Mesothelial cell of epicardium (in vitro differentiated cells): ENCODE results near the gene GRM4. TPM values are rescaled to one million over a fixed set of nuclear protein-coding genes. Genes with fewer than 3 reads are reported as not detected.

Experiments used
- DNase-seq, 2 experiments: peaks; one replicate each; pipeline ENCODE4 v3.0.0; 2021; ENCODE audit warnings: low spot score in 2 of 2; ENCODE audit not compliant: unreplicated experiment in 2 of 2
- H3K27ac Mint-ChIP-seq: 2 replicates; pipeline ENCODE4 v1.8.0; 2021; ENCODE audit warnings: mixed read lengths
- H3K27me3 Mint-ChIP-seq: 2 replicates; pipeline ENCODE4 v1.8.0; 2021; ENCODE audit warnings: low read depth, mixed read lengths
- H3K36me3 Mint-ChIP-seq: 2 replicates; pipeline ENCODE4 v1.8.0; 2021; ENCODE audit warnings: mixed read lengths
- H3K4me1 Mint-ChIP-seq: 2 replicates; pipeline ENCODE4 v1.8.0; 2021; ENCODE audit warnings: mixed read lengths
- H3K4me3 Mint-ChIP-seq: 2 replicates; pipeline ENCODE4 v1.8.0; 2021; ENCODE audit warnings: mild to moderate bottlenecking, moderate library complexity, mixed read lengths
- H3K9me3 Mint-ChIP-seq: 2 replicates; pipeline ENCODE4 v1.8.0; 2021; ENCODE audit warnings: mixed read lengths
- total RNA-seq: library from RNA; stranded (reverse); gene quantifications from 3 replicates; pipeline ENCODE4 v1.2.1, GENCODE V29; 2021
- TF ChIP-seq, protein P1 (sequence below): fragments of 200-600 bp; sonication (generic); IDR thresholded peaks from one replicate; pipeline ENCODE4 v1.5.0; 2021; ENCODE audit warnings: antibody characterized with exemption; ENCODE audit not compliant: unreplicated experiment

Gene GRM4
- total RNA-seq, 1 donor from 2014 or later: 0.22 TPM

DNA sequence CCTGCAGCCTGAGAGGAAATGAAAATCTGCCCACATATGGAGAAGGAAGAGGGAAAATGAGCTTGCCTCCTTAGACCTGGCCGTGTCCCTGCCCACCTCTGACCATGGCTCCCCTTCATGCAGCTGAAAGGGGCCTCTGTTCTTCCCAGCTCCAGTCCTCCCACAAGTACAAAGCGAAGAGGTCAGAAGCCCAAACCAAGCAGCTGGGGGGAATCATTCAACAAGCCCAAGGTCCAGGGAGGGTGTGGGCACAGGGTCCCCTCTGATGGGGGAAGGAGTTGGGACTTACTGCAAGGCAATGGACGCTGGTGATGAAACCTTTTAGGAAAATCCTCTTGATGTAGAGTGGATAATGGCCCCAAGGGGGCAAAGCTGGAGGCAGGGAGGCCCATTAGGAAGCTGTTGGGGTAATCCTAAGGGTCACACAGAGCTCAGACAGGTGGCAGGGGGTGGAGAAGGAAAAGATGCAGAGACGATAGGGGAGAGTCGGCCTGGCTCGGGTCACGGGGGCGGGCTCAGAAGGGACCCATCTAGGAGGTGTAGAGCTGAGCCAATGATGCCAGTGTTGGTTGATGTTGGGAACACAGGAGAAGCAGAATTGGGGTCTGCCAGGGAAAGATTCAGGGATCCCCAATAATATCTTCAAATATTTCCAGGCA is 16.1 kb upstream of the GRM4 start:
- Mint-ChIP-seq H3K36me3 (no peaks in the 10 kb centered on the region), H3K27me3 (peaks cover 17% of the 10 kb centered on the region), H3K4me3 (no peak overlapping the region), H3K4me1 (no peaks in the 10 kb centered on the region), H3K9me3 (peaks cover 14% of the 10 kb centered on the region), H3K27ac (no peak overlapping the region)
- no peak for DNase-seq
- TF ChIP-seq, protein P1, sequence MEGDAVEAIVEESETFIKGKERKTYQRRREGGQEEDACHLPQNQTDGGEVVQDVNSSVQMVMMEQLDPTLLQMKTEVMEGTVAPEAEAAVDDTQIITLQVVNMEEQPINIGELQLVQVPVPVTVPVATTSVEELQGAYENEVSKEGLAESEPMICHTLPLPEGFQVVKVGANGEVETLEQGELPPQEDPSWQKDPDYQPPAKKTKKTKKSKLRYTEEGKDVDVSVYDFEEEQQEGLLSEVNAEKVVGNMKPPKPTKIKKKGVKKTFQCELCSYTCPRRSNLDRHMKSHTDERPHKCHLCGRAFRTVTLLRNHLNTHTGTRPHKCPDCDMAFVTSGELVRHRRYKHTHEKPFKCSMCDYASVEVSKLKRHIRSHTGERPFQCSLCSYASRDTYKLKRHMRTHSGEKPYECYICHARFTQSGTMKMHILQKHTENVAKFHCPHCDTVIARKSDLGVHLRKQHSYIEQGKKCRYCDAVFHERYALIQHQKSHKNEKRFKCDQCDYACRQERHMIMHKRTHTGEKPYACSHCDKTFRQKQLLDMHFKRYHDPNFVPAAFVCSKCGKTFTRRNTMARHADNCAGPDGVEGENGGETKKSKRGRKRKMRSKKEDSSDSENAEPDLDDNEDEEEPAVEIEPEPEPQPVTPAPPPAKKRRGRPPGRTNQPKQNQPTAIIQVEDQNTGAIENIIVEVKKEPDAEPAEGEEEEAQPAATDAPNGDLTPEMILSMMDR: no peak

DNA sequence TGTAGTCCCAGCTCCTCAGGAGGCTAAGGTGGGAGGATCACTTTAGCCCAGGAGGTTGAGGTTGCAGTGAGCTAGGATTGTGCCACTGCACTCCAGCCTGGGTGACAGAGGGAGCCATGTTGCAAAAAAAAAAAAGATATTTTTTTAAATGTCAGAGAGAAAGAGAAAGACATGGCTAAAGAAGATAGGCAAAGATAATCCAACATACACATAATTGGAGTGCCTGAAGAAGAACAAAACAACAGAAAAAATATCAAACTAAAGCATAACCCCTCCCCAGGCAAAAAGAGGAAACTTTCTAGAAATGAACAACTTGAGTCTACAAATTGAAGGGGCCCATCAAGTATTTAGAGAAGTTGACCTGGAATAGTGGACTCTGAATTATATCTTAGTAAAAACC is 14.0 kb upstream of the GRM4 start:
- peaks cover 4% of the 10 kb centered on the region for H3K9me3 Mint-ChIP-seq
- TF ChIP-seq, protein P1: no peak
- no peak overlapping the region for H3K4me3 Mint-ChIP-seq
- no peak overlapping the region for H3K27ac Mint-ChIP-seq
- no peaks in the 10 kb centered on the region for H3K4me1 Mint-ChIP-seq
- no peaks in the 10 kb centered on the region for H3K36me3 Mint-ChIP-seq
- H3K27me3 Mint-ChIP-seq: peaks cover 30% of the 10 kb centered on the region
- DNase-seq: no peak

DNA sequence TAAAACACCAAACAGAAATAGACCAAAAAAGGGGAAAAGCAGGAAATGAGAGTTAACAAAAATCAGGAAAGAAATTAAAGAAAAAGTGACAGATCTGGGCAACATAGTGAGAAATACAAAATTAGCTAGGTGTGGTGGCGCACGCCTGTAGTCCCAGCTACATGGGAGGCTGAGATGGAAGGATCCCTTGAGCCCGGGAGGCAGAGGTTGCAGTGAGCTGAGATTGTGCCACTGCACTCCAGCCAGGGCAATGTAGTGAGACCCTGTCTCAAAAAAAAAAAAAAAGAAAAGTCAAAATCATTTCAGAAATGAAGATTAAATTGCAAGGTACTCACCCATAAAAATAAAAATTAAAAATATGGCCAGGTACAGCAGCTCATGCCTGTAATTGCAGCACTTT is 13.0 kb upstream of the GRM4 start:
- peaks cover 2% of the 10 kb centered on the region for H3K4me1 Mint-ChIP-seq
- TF ChIP-seq, protein P1: no peak
- no peaks in the 10 kb centered on the region for H3K36me3 Mint-ChIP-seq
- DNase-seq: no peak
- no peak overlapping the region for H3K4me3 Mint-ChIP-seq
- H3K27ac Mint-ChIP-seq: no peak overlapping the region
- peaks cover 39% of the 10 kb centered on the region for H3K27me3 Mint-ChIP-seq
- H3K9me3 Mint-ChIP-seq: peaks cover 4% of the 10 kb centered on the region

DNA sequence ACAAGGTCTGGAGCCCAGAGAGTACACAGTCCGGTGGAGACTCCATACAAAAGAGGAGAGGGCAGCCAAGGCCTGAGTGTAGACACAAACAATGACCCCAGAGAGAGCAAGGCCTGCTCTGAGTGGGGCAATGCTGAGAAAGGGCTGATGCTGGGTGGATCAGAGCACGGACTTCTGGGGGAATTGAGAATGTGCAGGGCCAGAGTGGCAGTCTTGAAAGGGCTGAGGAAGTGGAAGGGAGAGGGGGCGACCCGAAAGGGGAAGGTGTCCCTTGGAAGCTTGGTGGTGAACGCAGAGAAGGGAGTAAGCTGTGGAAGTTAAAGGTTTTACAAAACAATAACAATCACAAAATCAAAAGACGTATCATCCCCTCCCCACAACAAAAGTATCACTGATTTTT is 12.0 kb upstream of the GRM4 start:
- H3K36me3 Mint-ChIP-seq: no peaks in the 10 kb centered on the region
- TF ChIP-seq, protein P1: no peak
- peaks cover 2% of the 10 kb centered on the region for H3K4me1 Mint-ChIP-seq
- H3K4me3 Mint-ChIP-seq: no peak overlapping the region
- peaks cover 4% of the 10 kb centered on the region for H3K9me3 Mint-ChIP-seq
- H3K27me3 Mint-ChIP-seq: peaks cover 48% of the 10 kb centered on the region
- H3K27ac Mint-ChIP-seq: no peak overlapping the region
- DNase-seq: no peak

DNA sequence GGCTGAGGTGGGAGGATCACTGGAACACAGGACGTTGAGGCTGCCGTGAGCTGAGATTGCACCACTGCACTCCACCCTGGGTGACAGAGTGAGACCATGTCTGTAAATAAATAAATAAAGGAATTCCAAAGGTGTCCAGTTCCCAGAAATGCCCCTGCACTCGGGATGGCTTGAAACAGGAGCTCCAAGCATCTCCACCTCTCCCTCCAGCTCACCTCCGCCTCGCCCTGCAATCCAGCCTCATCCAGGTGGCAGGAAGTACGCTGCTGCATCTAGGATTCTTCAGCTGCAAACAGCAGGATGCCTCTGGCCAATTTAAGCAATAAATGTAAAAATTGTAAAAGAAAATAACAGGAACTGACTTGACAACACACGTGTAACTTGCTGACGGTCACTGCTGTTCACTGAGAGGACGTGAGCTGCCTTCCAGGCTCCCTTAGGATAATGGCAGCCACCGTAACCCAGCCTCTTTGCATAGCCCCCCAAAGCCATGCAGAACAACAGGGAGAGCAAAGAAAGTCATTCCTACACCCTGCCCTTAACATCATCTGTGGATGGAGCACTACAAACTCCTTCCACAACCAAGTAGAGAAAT is 11.4 kb upstream of the GRM4 start:
- Mint-ChIP-seq H3K4me3 (no peak overlapping the region), H3K4me1 (peaks cover 2% of the 10 kb centered on the region), H3K27ac (no peak overlapping the region), H3K27me3 (peaks cover 51% of the 10 kb centered on the region), H3K36me3 (no peaks in the 10 kb centered on the region), H3K9me3 (peaks cover 4% of the 10 kb centered on the region)
- TF ChIP-seq, protein P1: no peak
- no peak for DNase-seq
